Gastrocnemius medialis (tissue), 4 donors: ENCODE results near the gene CRHR1.

Source experiments
- CTCF ChIP-seq, 5 experiments: fragments of 450-650 bp in 3 of 5; fragments of 200-600 bp in 2 of 5; sonication (generic) in 2 of 5; IDR thresholded peaks in 4 of 5; conservative IDR thresholded peaks in 1 of 5; 1 replicate in 4 of 5; 2 replicates in 1 of 5; pipeline ENCODE4 v1.5.1; 2016 to 2019; ENCODE audit warnings: antibody characterized with exemption in 5 of 5, mild to moderate bottlenecking in 3 of 5, moderate library complexity in 3 of 5
- POLR2A ChIP-seq, 2 donors: fragments of 450-650 bp; IDR thresholded peaks; one replicate each; pipeline ENCODE4 v1.6.1; 2017; ENCODE audit warnings: antibody characterized with exemption in 2 of 2, mild to moderate bottlenecking in 2 of 2, moderate library complexity in 2 of 2

GRCh38 chr17:45868276-45868675 is 84.2 kb downstream of the CRHR1 start:
- TF ChIP-seq CTCF (IDR thresholded peaks at IDR 0.05 in 4 of 5, conservative IDR thresholded peaks at IDR 0.05 in 1 of 5) = no peak
- TF ChIP-seq POLR2A (IDR thresholded peaks at IDR 0.05) = no peak
